Lung (tissue), 12 donors: ENCODE results near the gene PTX4. TPM values are rescaled to one million over a fixed set of nuclear protein-coding genes. Genes with fewer than 3 reads are reported as not detected.

Experiments
- ATAC-seq: fragments of 200-7000 bp; cut with Tn5 transposase; one replicate; pipeline ENCODE4 v1.9.1; 2020; ENCODE audit warnings: moderate number of reproducible peaks; ENCODE audit not compliant: insufficient read depth, low FRiP score
- DNase-seq, 3 donors: peaks; one replicate each; pipeline ENCODE4 v3.0.0-alpha.2; 2013 to 2017
- H3K27ac ChIP-seq, 2 donors: one replicate each; pipeline ENCODE4 v1.5.1; 2013; ENCODE audit warnings: mild to moderate bottlenecking in 2 of 2, moderate library complexity in 2 of 2, control low read depth in 1 of 2, inconsistent platforms in 1 of 2, low read depth in 1 of 2, low read length in 1 of 2
- H3K27me3 ChIP-seq, 3 donors: one replicate each; pipeline ENCODE4 v1.5.1; 2013; ENCODE audit warnings: low read length in 2 of 3; ENCODE audit not compliant: control insufficient read depth in 3 of 3, insufficient read depth in 3 of 3
- H3K36me3 ChIP-seq, 4 donors: one replicate each; pipeline ENCODE4 v1.5.1; 2013; ENCODE audit warnings: low read length in 4 of 4, mild to moderate bottlenecking in 1 of 4, moderate library complexity in 1 of 4; ENCODE audit not compliant: control insufficient read depth in 4 of 4, insufficient read depth in 4 of 4
- H3K4me1 ChIP-seq, 5 donors: one replicate each; pipeline ENCODE4 v1.5.1; 2013; ENCODE audit warnings: low read length in 5 of 5, mild to moderate bottlenecking in 2 of 5, moderate library complexity in 1 of 5; ENCODE audit not compliant: control insufficient read depth in 5 of 5, insufficient read depth in 5 of 5
- H3K4me3 ChIP-seq: one replicate; pipeline ENCODE4 v1.5.1; 2013; ENCODE audit warnings: mild to moderate bottlenecking, control low read depth, moderate library complexity
- H3K9ac ChIP-seq, 2 donors: one replicate each; pipeline ENCODE4 v1.5.1; 2013; ENCODE audit warnings: low read length in 2 of 2, control low read depth in 1 of 2; ENCODE audit not compliant: insufficient read depth in 1 of 2
- H3K9me3 ChIP-seq, 4 donors: one replicate each; pipeline ENCODE4 v1.5.1; 2013; ENCODE audit warnings: low read length in 3 of 4, mild to moderate bottlenecking in 1 of 4, moderate library complexity in 1 of 4; ENCODE audit not compliant: control insufficient read depth in 4 of 4, insufficient read depth in 3 of 4
- WGBS, 2 donors: extraction: QIAGEN DNeasy Blood & Tissue Kit; methylation state at CpG; one replicate each; pipeline ENCODE4 v1.1.7; 2013; 5-methylcytosine and 5-hydroxymethylcytosine counted together
- polyA plus RNA-seq, 2 donors: library from polyadenylated mRNA; stranded (reverse); fragments of 200-250 nt; gene quantifications; one replicate each; pipeline ENCODE4 v1.2.1, GENCODE V29; 2013
- total RNA-seq, 2 donors: library from RNA; depleted of rRNA in 1 of 2; stranded (reverse); fragments of >200 nt in 1 of 2; gene quantifications; one replicate each; pipeline ENCODE4 v1.2.1, GENCODE V29; 2014 to 2021
- TF ChIP-seq, protein P1 (sequence below): IDR thresholded peaks from 2 replicates; pipeline ENCODE4 v1.5.1; 2012; ENCODE audit warnings: mild to moderate bottlenecking; ENCODE audit errors: control extremely low read depth, extremely low read depth
- donor health status: control.
- donor health status: control.
- donor health status: Bipolar disorder and iron deficiency.
- donor health status: healthy.
- donor health status: DM: yes; HTN: yes; CAD: no.

The PTX4 gene
- total and polyA plus RNA-seq, 4 donors = 0.02 to 0.31 (median 0.25) TPM; not detected in 1

DNA sequence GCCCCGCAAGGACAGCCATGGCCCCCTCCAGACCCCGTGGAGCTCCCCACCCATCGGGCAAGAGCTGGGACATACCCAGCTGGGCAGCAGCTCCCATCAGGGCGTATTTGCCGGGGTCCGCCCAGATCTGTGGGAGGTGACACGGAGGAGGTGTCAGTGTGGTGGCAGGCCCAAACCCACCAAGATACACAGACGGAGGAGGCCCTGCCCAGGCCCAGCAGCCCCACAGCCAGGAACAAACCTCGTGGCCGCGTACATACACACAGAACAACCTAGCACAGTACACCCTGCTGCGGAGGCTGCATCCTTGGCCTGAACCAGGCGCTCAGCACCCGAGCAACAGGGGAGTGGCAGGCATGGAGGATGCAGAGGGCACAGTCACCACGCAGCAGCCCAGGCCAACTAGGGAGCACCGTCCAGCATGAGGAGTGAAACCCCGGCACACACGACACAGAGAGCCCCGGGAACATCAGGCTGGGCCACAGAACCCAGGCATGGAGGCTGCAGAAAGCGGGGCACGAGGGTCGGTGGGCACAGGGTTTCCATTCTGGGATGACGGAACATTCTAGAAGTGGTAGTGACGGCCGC lies 39.4 kb downstream of the PTX4 start:
- ATAC-seq (no peak), DNase-seq (no peak)
- Histone ChIP-seq H3K4me3 (no peak overlapping the region), H3K27ac (no peak overlapping the region), H3K36me3 (peaks cover 0 to 86% (median 6%) of the 10 kb centered on the region in 4 donors), H3K4me1 (no peaks in the 10 kb centered on the region), H3K27me3 (no peaks in the 10 kb centered on the region), H3K9me3 (no peaks in the 10 kb centered on the region), H3K9ac (no peak overlapping the region)
- 96 to 98% methylated on average over 25 of the region's 25 CpGs for WGBS, 2 donors
- TF ChIP-seq, protein P1, sequence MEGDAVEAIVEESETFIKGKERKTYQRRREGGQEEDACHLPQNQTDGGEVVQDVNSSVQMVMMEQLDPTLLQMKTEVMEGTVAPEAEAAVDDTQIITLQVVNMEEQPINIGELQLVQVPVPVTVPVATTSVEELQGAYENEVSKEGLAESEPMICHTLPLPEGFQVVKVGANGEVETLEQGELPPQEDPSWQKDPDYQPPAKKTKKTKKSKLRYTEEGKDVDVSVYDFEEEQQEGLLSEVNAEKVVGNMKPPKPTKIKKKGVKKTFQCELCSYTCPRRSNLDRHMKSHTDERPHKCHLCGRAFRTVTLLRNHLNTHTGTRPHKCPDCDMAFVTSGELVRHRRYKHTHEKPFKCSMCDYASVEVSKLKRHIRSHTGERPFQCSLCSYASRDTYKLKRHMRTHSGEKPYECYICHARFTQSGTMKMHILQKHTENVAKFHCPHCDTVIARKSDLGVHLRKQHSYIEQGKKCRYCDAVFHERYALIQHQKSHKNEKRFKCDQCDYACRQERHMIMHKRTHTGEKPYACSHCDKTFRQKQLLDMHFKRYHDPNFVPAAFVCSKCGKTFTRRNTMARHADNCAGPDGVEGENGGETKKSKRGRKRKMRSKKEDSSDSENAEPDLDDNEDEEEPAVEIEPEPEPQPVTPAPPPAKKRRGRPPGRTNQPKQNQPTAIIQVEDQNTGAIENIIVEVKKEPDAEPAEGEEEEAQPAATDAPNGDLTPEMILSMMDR = no peak

DNA sequence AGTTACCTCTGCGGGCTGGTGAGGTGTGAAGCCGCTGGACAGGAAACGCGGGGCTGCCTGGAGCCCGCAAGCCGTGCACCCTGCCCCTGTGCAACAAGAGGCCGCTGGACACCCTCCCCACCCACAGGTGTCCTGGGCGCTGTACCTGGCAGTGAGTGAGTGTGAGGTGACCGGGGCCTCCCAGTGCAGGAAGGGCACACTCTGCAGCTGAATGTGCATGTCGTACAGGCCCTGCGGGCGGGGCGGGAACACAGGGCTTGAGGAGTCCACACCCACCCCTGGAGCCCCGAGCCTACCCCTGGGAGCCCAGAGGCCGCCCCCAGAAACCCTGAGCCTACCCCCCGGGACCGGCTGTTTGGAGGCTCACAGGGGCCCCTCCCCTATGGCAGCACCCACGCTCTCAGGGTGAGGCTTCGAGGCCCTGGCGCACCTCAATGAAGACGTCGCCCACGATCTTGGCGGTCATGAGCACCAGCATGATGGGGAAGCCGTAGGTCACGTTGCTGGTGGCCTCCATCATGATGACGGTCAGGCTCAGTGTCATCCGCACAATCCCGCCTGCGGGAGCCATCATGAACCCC lies 40.1 kb downstream of the PTX4 start:
- Histone ChIP-seq H3K4me3 (no peak overlapping the region), H3K4me1 (no peaks in the 10 kb centered on the region), H3K9me3 (no peaks in the 10 kb centered on the region), H3K27me3 (no peaks in the 10 kb centered on the region), H3K36me3 (peaks cover 0 to 81% (median 6%) of the 10 kb centered on the region in 4 donors), H3K27ac (no peak overlapping the region), H3K9ac (no peak overlapping the region)
- DNase-seq = peak in 1 of 3 donors; percentile 10
- WGBS, 2 donors = 95% methylated on average over 30 of the region's 30 CpGs
- TF ChIP-seq, protein P1 = no peak
- ATAC-seq = no peak

- TF ChIP-seq, protein P1 = no peak
- DNase-seq (peak in 1 of 3 donors; percentile 8), ATAC-seq (no peak)
- 93 to 94% methylated on average over 11 of the region's 11 CpGs for WGBS, 2 donors
- Histone ChIP-seq H3K9me3 (no peaks in the 10 kb centered on the region), H3K27me3 (no peaks in the 10 kb centered on the region), H3K4me1 (no peaks in the 10 kb centered on the region), H3K9ac (no peak overlapping the region), H3K27ac (no peak overlapping the region), H3K4me3 (no peak overlapping the region), H3K36me3 (peaks cover 0 to 75% (median 6%) of the 10 kb centered on the region in 4 donors)
These were observed 40.8 kb downstream of the PTX4 start for GRCh38 chr16:1447965-1448364.
